ENCODE data around the gene MBTPS1.

GRCh38 chr16:84042308-84042878 is 74.3 kb downstream of the MBTPS1 start, which contains the start of gene SLC38A8:
- TF ChIP-seq POLR2A (IDR thresholded peaks at IDR 0.05) (no peak), CTCF (IDR thresholded peaks at IDR 0.05) (no peak), EP300 (IDR thresholded peaks at IDR 0.05) (no peak), POLR2AphosphoS5 (IDR thresholded peaks at IDR 0.05) (no peak)

Data from stomach (tissue), 4 donors.